PC-9 (cell line): ENCODE data around the gene PIK3CG. TPM values are rescaled to one million over a fixed set of nuclear protein-coding genes. Genes with fewer than 3 reads are reported as not detected.

Experiments used
- BruUV-seq: library from RNA; stranded (reverse); fragments of 400-500 nt; replicated peaks from 2 replicates; lab custom pipeline; 2021; lab: Mats Ljungman, UMichigan
- CTCF ChIA-PET: fragments of 300-600 bp; sonication (Branson Sonifier 250); formaldehyde crosslinking; loops from one replicate; lab custom pipeline; 2022; ENCODE audit warnings: antibody characterized with exemption; lab: Charles Lee
- POLR2A ChIA-PET: fragments of 300-600 bp; sonication (Branson Sonifier 250); formaldehyde crosslinking; loops from one replicate; lab custom pipeline; 2022; ENCODE audit warnings: antibody characterized with exemption; ENCODE audit not compliant: unreplicated experiment; lab: Charles Lee
- DNase-seq, 2 experiments: peaks; one replicate each; pipeline versions ENCODE4 v3.0.0 to v3.0.0-alpha.2; 2015 to 2022; ENCODE audit warnings: mixed read lengths in 1 of 2
- H2AFZ ChIP-seq: fragments of 200-600 bp; sonication (generic); 2 replicates; pipeline ENCODE4 v1.8.1; 2017; ENCODE audit warnings: antibody characterized with exemption
- H3F3A ChIP-seq: fragments of 200-600 bp; sonication (generic); 2 replicates; pipeline ENCODE4 v1.8.1; 2017; ENCODE audit warnings: antibody characterized with exemption, mild to moderate bottlenecking, low read depth; ENCODE audit not compliant: insufficient read depth
- H3K27ac ChIP-seq: fragments of 200-600 bp; sonication (generic); 2 replicates; pipeline ENCODE4 v1.6.1; 2016; ENCODE audit warnings: mixed run types
- H3K27me3 ChIP-seq: fragments of 200-600 bp; sonication (generic); 2 replicates; pipeline ENCODE4 v1.6.1; 2016; ENCODE audit warnings: low read depth, mixed run types; ENCODE audit not compliant: insufficient read depth
- H3K36me3 ChIP-seq: fragments of 200-600 bp; sonication (generic); 2 replicates; pipeline ENCODE4 v1.6.1; 2016; ENCODE audit warnings: low read depth, mixed run types
- H3K4me1 ChIP-seq: fragments of 200-600 bp; sonication (generic); replicated peaks from 2 replicates; pipeline ENCODE4 v1.6.1; 2016; ENCODE audit warnings: mixed run types; ENCODE audit not compliant: insufficient read depth
- H3K4me2 ChIP-seq: fragments of 200-600 bp; sonication (generic); 2 replicates; pipeline ENCODE4 v1.6.1; 2017; ENCODE audit warnings: mixed run types
- H3K4me3 ChIP-seq: fragments of 200-600 bp; sonication (generic); 2 replicates; pipeline ENCODE4 v1.6.1; 2016; ENCODE audit warnings: mixed run types
- H3K79me2 ChIP-seq: fragments of 200-600 bp; sonication (generic); 2 replicates; pipeline ENCODE4 v1.6.1; 2017; ENCODE audit warnings: low read depth, mixed run types
- H3K9me2 ChIP-seq: fragments of 200-600 bp; sonication (generic); 2 replicates; pipeline ENCODE4 v1.8.1; 2017; ENCODE audit warnings: mild to moderate bottlenecking; ENCODE audit not compliant: insufficient read depth
- H3K9me3 ChIP-seq: fragments of 200-600 bp; sonication (generic); 2 replicates; pipeline ENCODE4 v1.8.1; 2016; ENCODE audit warnings: low read depth; ENCODE audit not compliant: insufficient read depth
- H4K20me1 ChIP-seq: fragments of 200-600 bp; sonication (generic); 2 replicates; pipeline ENCODE4 v1.8.1; 2017; ENCODE audit not compliant: insufficient read depth
- CTCF ChIP-seq: fragments of 200-600 bp; sonication (generic); conservative IDR thresholded peaks from 2 replicates; pipeline ENCODE4 v1.6.1; 2017; ENCODE audit warnings: mixed run types, antibody characterized with exemption, mild to moderate bottlenecking, moderate library complexity
- EZH2 ChIP-seq: fragments of 200-600 bp; sonication (generic); IDR thresholded peaks from 2 replicates; pipeline ENCODE4 v1.8.0; 2017; ENCODE audit warnings: antibody characterized with exemption, low read depth
- intact Hi-C: fragments of 100-400 bp; cut with micrococcal nuclease; formaldehyde crosslinking; loops from one replicate; pipeline ENCODE4 v1.10.0; 2022; ENCODE audit not compliant: unreplicated experiment
- total RNA-seq: library from RNA; stranded (reverse); gene quantifications from 2 replicates; pipeline ENCODE4 v1.2.3, GENCODE V29; 2021

The PIK3CG gene
- total RNA-seq, 1 experiment from 2014 or later = not detected

- ChIA-PET CTCF (no interaction called here), POLR2A (no interaction called here)
- H4K20me1 ChIP-seq = no peaks in the 10 kb centered on the region
- H3K36me3 ChIP-seq = no peaks in the 10 kb centered on the region
- DNase-seq = no peak
- no peaks in the 10 kb centered on the region for H3K4me1 ChIP-seq
- intact Hi-C loops = no loop called here
- no peaks in the 10 kb centered on the region for H3K27me3 ChIP-seq
- no peak for TF ChIP-seq EZH2
- TF ChIP-seq CTCF = no peak
- H3F3A ChIP-seq = no peaks in the 10 kb centered on the region
- H3K27ac ChIP-seq = no peak overlapping the region
- no peaks in the 10 kb centered on the region for H3K9me2 ChIP-seq
- H3K4me2 ChIP-seq = no peak overlapping the region
- no peak overlapping the region for H3K4me3 ChIP-seq
- no peak overlapping the region for H2AFZ ChIP-seq
- no peaks in the 10 kb centered on the region for H3K9me3 ChIP-seq
- H3K79me2 ChIP-seq = no peaks in the 10 kb centered on the region
- BruUV-seq = no TSS peak
Measured at GRCh38 chr7:106870528-106870927, 5.4 kb downstream of the PIK3CG start.

- no peak overlapping the region for H3K4me3 ChIP-seq
- no peak overlapping the region for H3K4me2 ChIP-seq
- DNase-seq = no peak
- H3K36me3 ChIP-seq = no peaks in the 10 kb centered on the region
- POLR2A ChIA-PET = no interaction called here
- H3K4me1 ChIP-seq = no peaks in the 10 kb centered on the region
- no peaks in the 10 kb centered on the region for H3K27me3 ChIP-seq
- intact Hi-C loops = no loop called here
- H3K9me3 ChIP-seq = no peaks in the 10 kb centered on the region
- H3K27ac ChIP-seq = no peak overlapping the region
- H3K79me2 ChIP-seq = no peaks in the 10 kb centered on the region
- no peaks in the 10 kb centered on the region for H4K20me1 ChIP-seq
- TF ChIP-seq EZH2 (no peak), CTCF (no peak)
- no peaks in the 10 kb centered on the region for H3F3A ChIP-seq
- no peak overlapping the region for H2AFZ ChIP-seq
- BruUV-seq = no TSS peak
- CTCF ChIA-PET = no interaction called here
- H3K9me2 ChIP-seq = no peaks in the 10 kb centered on the region
Measured at GRCh38 chr7:106870983-106871410, 5.9 kb downstream of the PIK3CG start.

- TF ChIP-seq CTCF = no peak
- TF ChIP-seq EZH2 = no peak
- intact Hi-C loops = no loop called here
- no peak overlapping the region for H3K27ac ChIP-seq
- no peaks in the 10 kb centered on the region for H3K27me3 ChIP-seq
- H3K4me2 ChIP-seq = no peak overlapping the region
- ChIA-PET POLR2A (no interaction called here), CTCF (no interaction called here)
- H4K20me1 ChIP-seq = no peaks in the 10 kb centered on the region
- H3K4me1 ChIP-seq = no peaks in the 10 kb centered on the region
- BruUV-seq = no TSS peak
- no peak overlapping the region for H2AFZ ChIP-seq
- no peak overlapping the region for H3K4me3 ChIP-seq
- no peaks in the 10 kb centered on the region for H3K79me2 ChIP-seq
- H3K9me2 ChIP-seq = no peaks in the 10 kb centered on the region
- no peaks in the 10 kb centered on the region for H3F3A ChIP-seq
- DNase-seq = no peak
- no peaks in the 10 kb centered on the region for H3K9me3 ChIP-seq
- H3K36me3 ChIP-seq = no peaks in the 10 kb centered on the region
Measured at GRCh38 chr7:106871793-106872571, 6.9 kb downstream of the PIK3CG start.
